Lower lobe of right lung (tissue), 2 donors: Measurements from ENCODE around the gene GPR107. TPM values are rescaled to one million over a fixed set of nuclear protein-coding genes. Genes with fewer than 3 reads are reported as not detected.
"Not testable (repeated sequence)": the region's sequence is repeated elsewhere in the genome, so short reads cannot be mapped to it uniquely, and the experiment has no call there.

Experiments
- ATAC-seq, 2 donors: fragments of 200-7000 bp; cut with Tn5 transposase; one replicate each; pipeline ENCODE4 v1.9.1; 2020 to 2022; ENCODE audit warnings: mild to moderate bottlenecking in 2 of 2, moderate library complexity in 2 of 2
- DNase-seq: peaks from one replicate; pipeline ENCODE4 v3.0.0-alpha.2; 2020
- H3K27ac ChIP-seq: fragments of 200-600 bp; one replicate; pipeline ENCODE4 v1.8.0; 2022
- H3K27me3 ChIP-seq: fragments of 200-600 bp; one replicate; pipeline ENCODE4 v1.8.0; 2022; ENCODE audit warnings: low read depth
- H3K36me3 ChIP-seq: fragments of 200-600 bp; one replicate; pipeline ENCODE4 v1.8.0; 2022; ENCODE audit warnings: mild to moderate bottlenecking
- H3K4me1 ChIP-seq: fragments of 200-600 bp; one replicate; pipeline ENCODE4 v1.8.0; 2022
- H3K4me3 ChIP-seq: fragments of 200-600 bp; one replicate; pipeline ENCODE4 v1.8.0; 2022; ENCODE audit warnings: mild to moderate bottlenecking
- H3K9me3 ChIP-seq: fragments of 200-600 bp; one replicate; pipeline ENCODE4 v1.8.0; 2022
- CTCF ChIP-seq: fragments of 200-600 bp; IDR thresholded peaks from one replicate; pipeline ENCODE4 v1.8.0; 2022; ENCODE audit warnings: antibody characterized with exemption, mild to moderate bottlenecking
- intact Hi-C: fragments of 100-400 bp; cut with DNase I; formaldehyde crosslinking; loops from one replicate; pipeline ENCODE4 v1.11.0; 2022
- total RNA-seq: library from RNA; stranded (reverse); fragmentation: NEBNext Ultra II Directional; extraction: Animal tissue kit (Norgen Biotek cat#: 25700); gene quantifications from one replicate; pipeline ENCODE4 v1.2.1, GENCODE V29; 2021
- donor health status: DM: no; HTN: yes; CAD: no; lungs with severe emphysema.

The GPR107 gene
- total RNA-seq, 1 donor from 2014 or later, result 43.0 TPM

GRCh38 chr9:130021123-130021522 lies 32.6 kb upstream of the GPR107 start:
- TF ChIP-seq CTCF, result no peak
- Histone ChIP-seq H3K27ac (no peak overlapping the region), H3K4me1 (peaks cover 22% of the 10 kb centered on the region), H3K27me3 (no peaks in the 10 kb centered on the region), H3K4me3 (no peak overlapping the region), H3K36me3 (no peaks in the 10 kb centered on the region), H3K9me3 (no peaks in the 10 kb centered on the region)
- ATAC-seq (no peak), DNase-seq (no peak)
- intact Hi-C loops, result no loop called here

GRCh38 chr9:130021842-130022241 lies 31.9 kb upstream of the GPR107 start:
- DNase-seq, intact Hi-C loops, H3K27me3 ChIP-seq, H3K4me3 ChIP-seq, ATAC-seq, H3K9me3 ChIP-seq, H3K27ac ChIP-seq, H3K36me3 ChIP-seq: not testable (repeated sequence)
- peaks cover 27% of the 10 kb centered on the region for H3K4me1 ChIP-seq

- no peak overlapping the region for H3K27ac ChIP-seq
- ATAC-seq, result no peak
- DNase-seq, result no peak
- H3K4me1 ChIP-seq, result peaks cover 27% of the 10 kb centered on the region
- TF ChIP-seq CTCF, result no peak
- H3K36me3 ChIP-seq, result no peaks in the 10 kb centered on the region
- no peak overlapping the region for H3K4me3 ChIP-seq
- intact Hi-C loops, result no loop called here
- no peaks in the 10 kb centered on the region for H3K27me3 ChIP-seq
- no peaks in the 10 kb centered on the region for H3K9me3 ChIP-seq
Observed at GRCh38 chr9:130022566-130023143, 31.1 kb upstream of the GPR107 start.

- Histone ChIP-seq H3K36me3 (no peaks in the 10 kb centered on the region), H3K4me3 (no peak overlapping the region), H3K4me1 (peaks cover 27% of the 10 kb centered on the region), H3K27ac (no peak overlapping the region), H3K9me3 (no peaks in the 10 kb centered on the region), H3K27me3 (no peaks in the 10 kb centered on the region)
- DNase-seq (no peak), ATAC-seq (peak in 1 of 2 donors; percentile 23)
- intact Hi-C loops, result no loop called here
- TF ChIP-seq CTCF, result no peak
Observed at GRCh38 chr9:130023144-130023787, 30.4 kb upstream of the GPR107 start.

GRCh38 chr9:130023994-130024596 lies 29.6 kb upstream of the GPR107 start:
- Histone ChIP-seq H3K27ac (no peak overlapping the region), H3K4me1 (peaks cover 27% of the 10 kb centered on the region), H3K4me3 (no peak overlapping the region), H3K9me3 (no peaks in the 10 kb centered on the region), H3K36me3 (no peaks in the 10 kb centered on the region), H3K27me3 (no peaks in the 10 kb centered on the region)
- DNase-seq (no peak), ATAC-seq (no peak)
- intact Hi-C loops, result no loop called here
- TF ChIP-seq CTCF, result no peak

GRCh38 chr9:130024597-130024994 lies 29.1 kb upstream of the GPR107 start:
- ATAC-seq (peak in 1 of 2 donors; percentile 57), DNase-seq (no peak)
- Histone ChIP-seq H3K4me1 (peaks cover 27% of the 10 kb centered on the region), H3K9me3 (no peaks in the 10 kb centered on the region), H3K27me3 (no peaks in the 10 kb centered on the region), H3K36me3 (no peaks in the 10 kb centered on the region), H3K4me3 (no peak overlapping the region), H3K27ac (no peak overlapping the region)
- no peak for TF ChIP-seq CTCF
- intact Hi-C loops, result no loop called here
